ENCODE data around the gene PLD1.

- no peak for TF ChIP-seq CTCF (IDR thresholded peaks at IDR 0.05)
- TF ChIP-seq POLR2A (IDR thresholded peaks at IDR 0.05), result no peak
Observed at GRCh38 chr3:171753025-171753472, 57.2 kb downstream of the PLD1 start.

All from gastroesophageal sphincter (tissue), 3 donors.